AG08395 (cell line): ENCODE data around the gene LRRN2.
"Not testable (repeated sequence)": the region's sequence is repeated elsewhere in the genome, so short reads cannot be mapped to it uniquely, and the experiment has no call there.

Experiments used
- DNase-seq: peaks from one replicate; pipeline ENCODE4 v3.0.0; 2012; ENCODE audit warnings: mixed read lengths, low spot score

The LRRN2 gene

GRCh38 chr1:204629459-204629858 is 56.1 kb downstream of the LRRN2 start:
- not testable (repeated sequence) for DNase-seq

- no peak for DNase-seq
Measured at GRCh38 chr1:204628868-204629267, 56.7 kb downstream of the LRRN2 start.

GRCh38 chr1:204627436-204627835 is 58.1 kb downstream of the LRRN2 start:
- DNase-seq: no peak

GRCh38 chr1:204626381-204626780 is 59.2 kb downstream of the LRRN2 start:
- no peak for DNase-seq

- DNase-seq: no peak
Measured at GRCh38 chr1:204624631-204625216, 60.8 kb downstream of the LRRN2 start.

- DNase-seq: no peak
Measured at GRCh38 chr1:204623894-204624361, 61.6 kb downstream of the LRRN2 start.

- no peak for DNase-seq
Measured at GRCh38 chr1:204623365-204623893, 62.1 kb downstream of the LRRN2 start.

- no peak for DNase-seq
Measured at GRCh38 chr1:204621996-204622395, 63.5 kb downstream of the LRRN2 start.

- DNase-seq: no peak
Measured at GRCh38 chr1:204621396-204621795, 64.1 kb downstream of the LRRN2 start.

GRCh38 chr1:204619721-204620120 is 65.8 kb downstream of the LRRN2 start:
- no peak for DNase-seq

GRCh38 chr1:204618148-204618760 is 67.3 kb downstream of the LRRN2 start:
- DNase-seq: no peak

- DNase-seq: no peak
Measured at GRCh38 chr1:204617256-204618147, 68.0 kb downstream of the LRRN2 start.

- DNase-seq: no peak
Measured at GRCh38 chr1:204616641-204617040, 68.9 kb downstream of the LRRN2 start.

GRCh38 chr1:204615881-204616280 is 69.7 kb downstream of the LRRN2 start:
- no peak for DNase-seq

- no peak for DNase-seq
Measured at GRCh38 chr1:204613636-204614035, 71.9 kb downstream of the LRRN2 start.

GRCh38 chr1:204612326-204612725 is 73.2 kb downstream of the LRRN2 start:
- no peak for DNase-seq

GRCh38 chr1:204611036-204611435 is 74.5 kb downstream of the LRRN2 start:
- no peak for DNase-seq

- no peak for DNase-seq
Measured at GRCh38 chr1:204607910-204608309, 77.6 kb downstream of the LRRN2 start.

- no peak for DNase-seq
Measured at GRCh38 chr1:204605791-204606190, 79.7 kb downstream of the LRRN2 start.

GRCh38 chr1:204602871-204603542 is 82.5 kb downstream of the LRRN2 start:
- no peak for DNase-seq

- no peak for DNase-seq
Measured at GRCh38 chr1:204602111-204602579, 83.4 kb downstream of the LRRN2 start.

GRCh38 chr1:204600968-204601367 is 84.6 kb downstream of the LRRN2 start:
- no peak for DNase-seq
